22Rv1 (cell line): Measurements from ENCODE around the gene F3.

Experiments used
- CTCF ChIP-seq: fragments of 450-650 bp; IDR thresholded peaks from 2 replicates; pipeline ENCODE4 v1.5.1; 2017; ENCODE audit warnings: mild to moderate bottlenecking
- ZFX ChIP-seq: fragments of 450-650 bp; IDR thresholded peaks from 2 replicates; pipeline ENCODE4 v1.6.1; 2017; ENCODE audit warnings: antibody characterized with exemption, borderline replicate concordance

GRCh38 chr1:94580367-94581115 lies 39.0 kb upstream of the F3 start:
- TF ChIP-seq CTCF (no peak), ZFX (no peak)
